GM23338 (cell line): ENCODE data around the gene FBXO34. TPM values are rescaled to one million over a fixed set of nuclear protein-coding genes. Genes with fewer than 3 reads are reported as not detected.

Experiments used
- ATAC-seq: fragments of 200-7000 bp; cut with Tn5 transposase; 3 replicates; pipeline ENCODE4 v1.9.1; 2020
- DNase-seq: peaks from one replicate; pipeline ENCODE4 v3.0.0-alpha.2; 2015; ENCODE audit warnings: low spot score
- H2AFZ ChIP-seq: fragments of 200-600 bp; sonication (generic); 2 replicates; pipeline ENCODE4 v1.8.0; 2016; ENCODE audit warnings: antibody characterized with exemption, mild to moderate bottlenecking, moderate library complexity
- H3F3A ChIP-seq: fragments of 200-600 bp; sonication (generic); replicated peaks from 2 replicates; pipeline ENCODE4 v1.8.0; 2017; ENCODE audit warnings: antibody characterized with exemption, mixed run types, low read depth
- H3K27ac ChIP-seq: fragments of 200-600 bp; sonication (generic); 2 replicates; pipeline ENCODE4 v1.6.1; 2016; ENCODE audit warnings: low read depth
- H3K27me3 ChIP-seq: fragments of 200-600 bp; sonication (generic); 2 replicates; pipeline ENCODE4 v1.8.0; 2016; ENCODE audit warnings: mild to moderate bottlenecking, mixed run types, moderate library complexity; ENCODE audit not compliant: insufficient read depth
- H3K36me3 ChIP-seq: fragments of 200-600 bp; sonication (generic); 2 replicates; pipeline ENCODE4 v1.8.0; 2016; ENCODE audit warnings: mild to moderate bottlenecking; ENCODE audit not compliant: insufficient read depth
- H3K4me1 ChIP-seq: fragments of 200-600 bp; sonication (generic); 2 replicates; pipeline ENCODE4 v1.8.0; 2016; ENCODE audit warnings: mild to moderate bottlenecking, moderate library complexity; ENCODE audit not compliant: insufficient read depth
- H3K4me2 ChIP-seq: fragments of 200-600 bp; sonication (generic); 2 replicates; pipeline ENCODE4 v1.7.1; 2017; ENCODE audit warnings: mixed run types
- H3K4me3 ChIP-seq: fragments of 200-600 bp; sonication (generic); 2 replicates; pipeline ENCODE4 v1.6.1; 2016; ENCODE audit warnings: mixed run types
- H3K79me2 ChIP-seq: fragments of 200-600 bp; sonication (generic); replicated peaks from 2 replicates; pipeline ENCODE4 v1.8.0; 2017; ENCODE audit warnings: mild to moderate bottlenecking; ENCODE audit not compliant: insufficient read depth
- H3K9me2 ChIP-seq: fragments of 200-600 bp; sonication (generic); 2 replicates; pipeline ENCODE4 v1.8.0; 2017; ENCODE audit not compliant: insufficient read depth
- H4K20me1 ChIP-seq: fragments of 200-600 bp; sonication (generic); replicated peaks from 2 replicates; pipeline ENCODE4 v1.8.0; 2017; ENCODE audit warnings: mild to moderate bottlenecking; ENCODE audit not compliant: insufficient read depth
- H3K27ac Mint-ChIP-seq: 2 replicates; pipeline ENCODE4 v1.8.0; 2020; ENCODE audit warnings: inconsistent platforms, mild to moderate bottlenecking, moderate library complexity, mixed read lengths
- H3K27me3 Mint-ChIP-seq: 3 replicates; pipeline ENCODE4 v1.8.0; 2022; ENCODE audit warnings: low read depth, mild to moderate bottlenecking, moderate library complexity, mixed read lengths, inconsistent platforms; ENCODE audit not compliant: insufficient read depth, poor library complexity
- H3K36me3 Mint-ChIP-seq: 3 replicates; pipeline ENCODE4 v1.8.0; 2021; ENCODE audit warnings: low read depth, mild to moderate bottlenecking, inconsistent platforms, moderate library complexity, mixed read lengths
- H3K4me1 Mint-ChIP-seq: 3 replicates; pipeline ENCODE4 v1.8.0; 2020; ENCODE audit warnings: mild to moderate bottlenecking, inconsistent platforms, mixed read lengths
- H3K4me3 Mint-ChIP-seq: 3 replicates; pipeline ENCODE4 v1.8.0; 2021; ENCODE audit warnings: moderate library complexity, mild to moderate bottlenecking, inconsistent platforms, mixed read lengths
- H3K9me3 Mint-ChIP-seq: 3 replicates; pipeline ENCODE4 v1.8.0; 2020; ENCODE audit warnings: moderate library complexity, mild to moderate bottlenecking, inconsistent platforms, mixed read lengths
- CTCF ChIP-seq, 2 experiments: fragments of 200-600 bp in 1 of 2; sonication (generic) in 1 of 2; conservative IDR thresholded peaks; 2 replicates each; pipeline versions ENCODE4 v1.5.1 to v1.6.1; 2016 to 2017; ENCODE audit warnings: antibody characterized with exemption in 2 of 2, low read depth in 2 of 2, mild to moderate bottlenecking in 2 of 2, moderate library complexity in 1 of 2
- EZH2phosphoT487 ChIP-seq: fragments of 200-600 bp; sonication (generic); IDR thresholded peaks from one replicate; pipeline ENCODE4 v1.8.1; 2018; ENCODE audit warnings: antibody characterized with exemption; ENCODE audit not compliant: unreplicated experiment
- REST ChIP-seq: IDR thresholded peaks from one replicate; pipeline ENCODE4 v1.6.1; 2018; ENCODE audit warnings: antibody characterized with exemption; ENCODE audit not compliant: unreplicated experiment
- ZNF462 ChIP-seq: fragments of 250-450 bp; sonication (Bioruptor Pico); IDR thresholded peaks from 2 replicates; pipeline ENCODE4 v1.5.0; 2020; ENCODE audit warnings: mild to moderate bottlenecking, moderate library complexity
- polyA plus RNA-seq: library from polyadenylated mRNA; unstranded; fragments of >200 nt; fragmentation: Nextera tagmentation; extraction: Ambion mirVana; gene quantifications from 2 replicates; pipeline ENCODE4 v1.2.1, GENCODE V29; 2016
- total RNA-seq: library from RNA; depleted of rRNA; stranded (reverse); fragments of >200 nt; shearing (Covaris generic); gene quantifications from 2 replicates; pipeline ENCODE4 v1.2.3, GENCODE V29; 2014

Gene FBXO34
- total and polyA plus RNA-seq, 2 experiments from 2014 or later: 9.4 to 13.4 TPM

- no peak for TF ChIP-seq REST
- TF ChIP-seq ZNF462 (CRISPR knock-in tag): no peak
These were observed 103.5 kb downstream of the FBXO34 start (continued) for GRCh38 chr14:55374771-55375170.

- DNase-seq (peak; percentile 8), ATAC-seq (no peak; the same call in 1 of the 3 replicates)
- H3K27ac Mint-ChIP-seq: no peak overlapping the region
- no peaks in the 10 kb centered on the region for H3K9me2 ChIP-seq
- H3F3A ChIP-seq: no peaks in the 10 kb centered on the region
- H3K4me1 Mint-ChIP-seq: no peaks in the 10 kb centered on the region
- peaks cover 35% of the 10 kb centered on the region for H3K36me3 Mint-ChIP-seq
- no peaks in the 10 kb centered on the region for H3K79me2 ChIP-seq
- H3K4me3 ChIP-seq: no peak overlapping the region
- peaks cover 34% of the 10 kb centered on the region for H3K36me3 ChIP-seq
- H3K4me1 ChIP-seq: no peaks in the 10 kb centered on the region
- no peak overlapping the region for H2AFZ ChIP-seq
- H4K20me1 ChIP-seq: peaks cover 7% of the 10 kb centered on the region
- H3K4me3 Mint-ChIP-seq: no peak overlapping the region
- no peak overlapping the region for H3K4me2 ChIP-seq
- H3K27me3 ChIP-seq: no peaks in the 10 kb centered on the region
- peaks cover 4% of the 10 kb centered on the region for H3K27me3 Mint-ChIP-seq
- no peaks in the 10 kb centered on the region for H3K9me3 Mint-ChIP-seq
- H3K27ac ChIP-seq: no peak overlapping the region
- TF ChIP-seq CTCF (conservative IDR thresholded peaks at IDR 0.05; ENCODE audit: low read depth in 2 of 2): peak in 1 of 2 experiments; percentile 32; a peak in 3 of 4 replicates
- TF ChIP-seq EZH2phosphoT487: no peak
These were observed 106.0 kb downstream of the FBXO34 start for GRCh38 chr14:55377236-55377635.
